ENCODE results near the gene MYO3B.
"Not testable (repeated sequence)": the region's sequence is repeated elsewhere in the genome, so short reads cannot be mapped to it uniquely, and the experiment has no call there.

Gene MYO3B

DNA sequence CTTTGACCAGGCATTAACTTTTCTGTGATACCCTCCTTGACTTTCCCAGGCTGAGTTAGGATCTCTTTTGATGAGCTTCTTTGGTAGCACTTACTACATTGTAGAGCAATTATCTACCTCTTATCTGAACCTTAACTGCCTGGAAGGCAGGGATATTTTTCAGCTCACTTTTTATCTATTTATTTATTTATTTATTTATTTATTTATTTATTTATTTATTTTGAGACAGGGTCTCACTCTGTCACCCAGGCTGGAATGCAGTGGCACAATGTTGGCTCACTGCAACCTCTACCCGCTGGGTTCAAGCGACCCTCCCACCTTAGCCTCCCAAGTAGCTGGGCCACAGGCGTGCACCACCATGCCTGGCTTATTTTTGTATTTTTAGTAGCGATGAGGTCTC, 294.6 kb downstream of the MYO3B start:
- H3K27me3 ChIP-seq (ENCODE audit: insufficient read depth, low read length); H3K4me1 ChIP-seq (ENCODE audit: insufficient read depth, low read length); H3K27ac ChIP-seq (ENCODE audit: low read length); H3K9ac ChIP-seq (ENCODE audit: low read depth, low read length); H3K4me3 ChIP-seq (ENCODE audit: low read length); H3K9me3 ChIP-seq (ENCODE audit: insufficient read depth, low read depth, low read length); H3K36me3 ChIP-seq (ENCODE audit: insufficient read depth, low read depth, low read length): not testable (repeated sequence)

DNA sequence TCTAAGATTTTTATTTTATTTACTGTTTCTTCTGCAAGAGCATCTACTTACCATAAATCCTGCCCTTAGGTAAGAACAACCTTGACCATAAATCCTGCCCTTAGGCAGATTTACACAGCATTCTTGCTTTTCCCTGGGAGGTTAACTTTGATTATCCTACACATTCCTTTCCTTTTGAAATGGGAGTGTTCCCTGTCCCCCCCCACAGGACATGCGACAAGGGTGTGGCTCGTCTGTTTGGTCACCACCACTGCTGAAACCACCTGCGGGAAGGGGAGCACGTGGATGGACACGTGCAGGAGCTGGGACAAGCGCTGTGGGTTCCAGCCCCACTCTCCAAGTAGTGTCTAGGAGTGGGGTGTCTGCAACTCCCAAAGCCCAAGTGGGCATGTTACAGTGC, 297.9 kb downstream of the MYO3B start:
- Histone ChIP-seq H3K4me3 (ENCODE audit: low read length) (no peak overlapping the region), H3K9me3 (ENCODE audit: insufficient read depth, low read depth, low read length) (no peaks in the 10 kb centered on the region), H3K9ac (ENCODE audit: low read depth, low read length) (no peak overlapping the region), H3K27ac (ENCODE audit: low read length) (no peak overlapping the region), H3K36me3 (ENCODE audit: insufficient read depth, low read depth, low read length) (no peaks in the 10 kb centered on the region), H3K4me1 (ENCODE audit: insufficient read depth, low read length) (no peaks in the 10 kb centered on the region; the same call in 1 of the 2 replicates), H3K27me3 (ENCODE audit: insufficient read depth, low read length) (no peaks in the 10 kb centered on the region)

DNA sequence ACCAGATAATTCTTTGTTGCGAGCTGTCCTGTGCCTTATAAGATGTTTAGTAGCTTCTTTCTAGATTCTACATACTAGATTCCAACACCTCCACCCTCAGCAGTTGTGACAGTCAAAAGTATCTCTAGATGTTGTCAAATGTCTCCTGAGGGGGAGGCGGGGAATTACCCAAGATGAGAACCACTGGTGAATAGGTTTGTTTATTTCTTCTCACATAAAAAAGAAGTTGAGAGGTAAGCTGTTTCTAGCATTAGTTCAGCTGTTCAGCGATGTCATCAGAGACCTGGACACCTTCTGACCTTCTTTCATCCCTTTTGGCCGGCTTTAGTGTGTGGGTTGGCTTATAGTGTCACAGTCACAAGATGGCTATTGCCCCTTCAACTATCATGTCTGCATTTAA, 299.7 kb downstream of the MYO3B start:
- no peak overlapping the region for H3K27ac ChIP-seq (ENCODE audit: low read length)

DNA sequence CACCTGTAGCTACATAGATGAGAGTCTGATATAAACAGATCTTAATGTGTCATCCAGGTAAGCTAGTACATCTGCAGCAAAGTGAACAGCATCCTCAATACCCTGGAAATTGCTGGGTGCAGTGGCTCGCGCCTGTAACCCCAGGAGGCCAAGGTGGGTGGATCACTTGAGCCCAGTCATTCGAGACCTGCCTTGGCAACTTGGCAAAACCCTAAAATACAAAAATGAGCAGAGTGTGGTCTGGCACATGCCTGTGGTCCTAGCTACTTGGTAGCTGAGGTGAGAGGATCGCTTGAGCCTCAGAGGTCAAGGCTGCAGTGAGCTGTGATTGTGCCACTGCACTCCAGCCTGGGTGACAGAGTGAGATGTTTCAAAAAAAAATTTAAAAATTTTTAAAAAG, 303.3 kb downstream of the MYO3B start:
- H3K9ac ChIP-seq (ENCODE audit: low read depth, low read length) = no peak overlapping the region
- no peaks in the 10 kb centered on the region for H3K27me3 ChIP-seq (ENCODE audit: insufficient read depth, low read length)
- H3K4me3 ChIP-seq (ENCODE audit: low read length) = no peak overlapping the region
- H3K4me1 ChIP-seq (ENCODE audit: insufficient read depth, low read length) = no peaks in the 10 kb centered on the region
- H3K36me3 ChIP-seq (ENCODE audit: insufficient read depth, low read depth, low read length) = no peaks in the 10 kb centered on the region
- H3K27ac ChIP-seq (ENCODE audit: low read length) = no peak overlapping the region
- H3K9me3 ChIP-seq (ENCODE audit: insufficient read depth, low read depth, low read length) = no peaks in the 10 kb centered on the region

More for the DNA sequence above, 299.7 kb downstream of the MYO3B start:
- no peak overlapping the region for H3K9ac ChIP-seq (ENCODE audit: low read depth, low read length)
- H3K4me1 ChIP-seq (ENCODE audit: insufficient read depth, low read length) = no peaks in the 10 kb centered on the region; the same call in 1 of the 2 replicates
- no peak overlapping the region for H3K4me3 ChIP-seq (ENCODE audit: low read length)
- H3K27me3 ChIP-seq (ENCODE audit: insufficient read depth, low read length) = no peaks in the 10 kb centered on the region
- no peaks in the 10 kb centered on the region for H3K9me3 ChIP-seq (ENCODE audit: insufficient read depth, low read depth, low read length)
- H3K36me3 ChIP-seq (ENCODE audit: insufficient read depth, low read depth, low read length) = no peaks in the 10 kb centered on the region

DNA sequence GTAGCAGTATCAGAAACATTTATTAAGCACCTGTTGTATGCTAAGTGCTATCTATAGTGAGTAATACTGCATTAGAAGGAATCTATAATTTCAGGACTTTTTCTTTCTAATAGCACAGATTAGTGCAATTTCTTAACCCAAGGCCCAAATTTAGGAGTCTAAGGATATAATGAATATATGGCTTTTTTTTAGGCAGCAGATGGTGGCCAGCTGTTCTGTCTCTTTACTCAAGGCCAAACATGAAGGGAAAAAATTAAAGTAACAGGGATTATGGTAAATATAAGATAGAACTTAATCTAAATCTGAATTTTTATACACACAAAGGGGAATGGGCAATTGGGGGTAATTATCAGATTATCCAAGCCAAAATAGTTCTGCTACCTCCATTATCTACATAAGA, 306.6 kb downstream of the MYO3B start:
- Histone ChIP-seq H3K4me3 (ENCODE audit: low read length) (no peak overlapping the region), H3K9ac (ENCODE audit: low read depth, low read length) (no peak overlapping the region), H3K4me1 (ENCODE audit: insufficient read depth, low read length) (no peaks in the 10 kb centered on the region), H3K27ac (ENCODE audit: low read length) (no peak overlapping the region), H3K9me3 (ENCODE audit: insufficient read depth, low read depth, low read length) (no peaks in the 10 kb centered on the region), H3K27me3 (ENCODE audit: insufficient read depth, low read length) (no peaks in the 10 kb centered on the region), H3K36me3 (ENCODE audit: insufficient read depth, low read depth, low read length) (no peaks in the 10 kb centered on the region)

DNA sequence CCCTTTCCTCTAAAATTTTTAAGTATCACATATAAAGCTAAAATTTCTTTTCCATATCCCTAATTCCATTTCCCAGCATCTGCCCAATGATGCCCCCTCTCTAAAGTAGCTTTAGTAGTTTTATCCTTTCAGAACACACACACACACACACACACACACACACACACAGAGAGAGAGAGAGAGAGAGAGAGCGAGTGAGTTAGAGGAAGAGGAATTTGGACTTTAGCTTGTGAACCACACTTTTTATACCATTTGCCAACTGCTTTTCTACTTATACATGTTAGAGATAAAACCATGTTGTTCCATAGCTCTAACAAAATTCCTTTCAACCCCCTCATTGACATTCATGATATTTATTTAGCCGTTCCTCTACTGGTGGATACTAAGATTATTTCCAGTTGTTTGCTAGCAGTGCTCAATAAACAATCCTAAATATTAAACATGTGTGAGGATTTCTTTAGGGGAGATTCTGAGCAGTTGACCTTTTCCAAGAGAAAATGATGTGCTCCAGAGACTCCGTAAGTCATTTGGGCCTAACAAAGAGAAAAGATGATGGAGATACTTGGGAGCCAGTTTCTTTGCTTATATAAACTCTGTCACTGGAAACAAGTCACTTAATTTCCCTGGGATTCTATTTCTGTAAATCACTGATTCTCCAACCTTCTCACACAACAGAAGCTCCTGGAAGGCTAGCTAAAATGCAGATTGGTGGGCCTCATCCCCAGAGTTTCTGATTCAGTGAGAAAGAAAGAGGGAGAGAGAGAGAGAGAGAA, 307.5 kb downstream of the MYO3B start:
- no peaks in the 10 kb centered on the region for H3K27me3 ChIP-seq (ENCODE audit: insufficient read depth, low read length)
- H3K9ac ChIP-seq (ENCODE audit: low read depth, low read length) = no peak overlapping the region
- H3K9me3 ChIP-seq (ENCODE audit: insufficient read depth, low read depth, low read length) = no peaks in the 10 kb centered on the region
- H3K27ac ChIP-seq (ENCODE audit: low read length) = no peak overlapping the region
- H3K4me3 ChIP-seq (ENCODE audit: low read length) = no peak overlapping the region
- no peaks in the 10 kb centered on the region for H3K4me1 ChIP-seq (ENCODE audit: insufficient read depth, low read length)
- H3K36me3 ChIP-seq (ENCODE audit: insufficient read depth, low read depth, low read length) = no peaks in the 10 kb centered on the region

DNA sequence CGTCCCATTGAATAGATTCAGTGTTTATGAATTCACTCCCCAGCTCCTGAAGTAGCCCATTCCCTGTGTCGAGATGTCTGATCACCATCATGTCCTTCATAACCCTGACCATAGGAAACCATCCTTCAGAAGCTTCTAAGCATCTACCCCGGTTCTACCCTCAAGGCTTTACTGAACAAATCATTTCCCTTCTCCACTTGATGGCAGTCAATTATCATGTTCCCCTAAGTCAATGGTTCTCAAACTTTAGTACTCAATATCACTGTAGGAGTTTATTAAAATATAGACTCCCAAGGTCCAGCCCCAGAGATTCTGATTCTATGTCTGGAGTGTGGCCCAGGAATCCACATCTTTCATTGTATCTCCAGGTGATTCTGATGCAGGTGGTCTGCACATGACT, 308.8 kb downstream of the MYO3B start:
- no peak overlapping the region for H3K9ac ChIP-seq (ENCODE audit: low read depth, low read length)
- no peak overlapping the region for H3K27ac ChIP-seq (ENCODE audit: low read length)
- no peak overlapping the region for H3K4me3 ChIP-seq (ENCODE audit: low read length)

DNA sequence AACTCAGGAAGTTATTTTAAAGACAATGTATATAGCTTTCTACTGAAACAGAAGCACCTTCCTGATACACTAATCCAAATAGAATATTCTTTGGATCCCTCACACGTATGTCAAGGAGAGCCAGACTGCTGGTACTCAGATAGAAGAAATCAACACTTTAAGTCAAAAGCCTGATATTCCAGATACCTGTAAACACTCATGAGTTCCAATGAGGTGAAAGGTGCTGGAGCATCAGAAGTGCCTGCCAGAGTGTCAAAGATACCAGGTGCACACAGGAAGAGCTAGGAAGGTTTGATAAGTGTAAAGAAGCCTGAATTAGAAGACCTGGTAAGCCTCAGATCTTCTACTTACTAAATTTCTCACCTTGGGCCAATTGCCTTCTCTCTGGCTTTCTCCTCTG, 310.9 kb downstream of the MYO3B start:
- Histone ChIP-seq H3K36me3 (ENCODE audit: insufficient read depth, low read depth, low read length) (no peaks in the 10 kb centered on the region), H3K27me3 (ENCODE audit: insufficient read depth, low read length) (no peaks in the 10 kb centered on the region), H3K9me3 (ENCODE audit: insufficient read depth, low read depth, low read length) (no peaks in the 10 kb centered on the region), H3K4me1 (ENCODE audit: insufficient read depth, low read length) (no peaks in the 10 kb centered on the region), H3K4me3 (ENCODE audit: low read length) (no peak overlapping the region), H3K9ac (ENCODE audit: low read depth, low read length) (no peak overlapping the region), H3K27ac (ENCODE audit: low read length) (no peak overlapping the region)

More for the DNA sequence above, 308.8 kb downstream of the MYO3B start:
- H3K4me1 ChIP-seq (ENCODE audit: insufficient read depth, low read length) = no peaks in the 10 kb centered on the region
- no peaks in the 10 kb centered on the region for H3K9me3 ChIP-seq (ENCODE audit: insufficient read depth, low read depth, low read length)
- no peaks in the 10 kb centered on the region for H3K27me3 ChIP-seq (ENCODE audit: insufficient read depth, low read length)
- no peaks in the 10 kb centered on the region for H3K36me3 ChIP-seq (ENCODE audit: insufficient read depth, low read depth, low read length)

DNA sequence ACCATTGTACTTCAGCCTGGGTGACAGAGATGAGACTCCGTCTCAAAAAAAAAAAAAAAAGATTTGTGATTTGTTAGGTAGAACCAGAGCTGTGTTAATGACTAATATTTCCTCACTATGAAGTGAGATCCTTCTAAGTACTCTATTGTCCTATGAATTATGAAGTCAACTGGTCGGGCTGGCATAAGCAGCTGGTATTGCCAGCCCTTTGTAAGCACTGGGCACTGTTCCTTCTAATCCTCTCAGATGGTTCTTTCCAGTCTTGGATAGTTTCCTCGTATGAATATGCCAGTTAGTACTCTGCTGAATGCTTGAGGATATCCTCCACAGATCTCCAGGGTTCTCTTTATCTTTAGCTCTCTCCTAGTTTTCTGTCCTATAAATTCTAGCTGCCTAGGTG, 314.1 kb downstream of the MYO3B start:
- no peaks in the 10 kb centered on the region for H3K36me3 ChIP-seq (ENCODE audit: insufficient read depth, low read depth, low read length)
- no peaks in the 10 kb centered on the region for H3K9me3 ChIP-seq (ENCODE audit: insufficient read depth, low read depth, low read length)
- H3K4me1 ChIP-seq (ENCODE audit: insufficient read depth, low read length) = no peaks in the 10 kb centered on the region
- no peak overlapping the region for H3K9ac ChIP-seq (ENCODE audit: low read depth, low read length)
- H3K27ac ChIP-seq (ENCODE audit: low read length) = no peak overlapping the region
- no peak overlapping the region for H3K4me3 ChIP-seq (ENCODE audit: low read length)
- H3K27me3 ChIP-seq (ENCODE audit: insufficient read depth, low read length) = no peaks in the 10 kb centered on the region

DNA sequence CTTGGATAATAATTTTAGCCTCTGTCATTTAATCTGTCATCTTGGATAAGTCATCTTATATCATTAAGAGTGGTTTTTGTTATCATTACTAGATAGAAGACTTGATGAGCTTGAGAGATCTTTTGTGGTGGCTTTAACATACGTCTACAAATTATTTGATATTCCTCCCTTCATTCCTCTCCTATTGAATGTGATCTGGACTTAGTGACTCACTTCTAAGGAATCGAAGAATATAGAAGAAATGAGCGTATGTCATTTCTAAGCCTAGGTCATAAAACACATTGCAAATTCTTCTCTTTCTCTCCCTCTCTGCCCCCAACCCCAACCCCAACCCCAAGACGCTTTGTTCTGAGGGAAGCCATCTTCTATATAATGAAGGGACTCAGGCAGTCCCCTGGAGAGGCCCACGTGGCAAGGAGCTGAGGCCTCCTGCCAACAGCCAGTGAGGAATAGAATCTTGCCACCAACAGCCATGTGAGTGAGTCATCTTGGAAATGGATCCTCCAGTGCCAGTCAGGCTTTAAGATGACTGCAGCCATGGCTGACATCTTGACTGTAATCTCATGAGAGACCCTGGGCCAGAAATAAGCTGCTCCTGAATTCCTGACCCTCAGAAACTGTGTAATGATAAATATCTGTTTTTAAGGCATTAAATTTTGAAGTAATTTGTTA, 315.6 kb downstream of the MYO3B start:
- Histone ChIP-seq H3K9ac (ENCODE audit: low read depth, low read length) (no peak overlapping the region), H3K27ac (ENCODE audit: low read length) (no peak overlapping the region), H3K36me3 (ENCODE audit: insufficient read depth, low read depth, low read length) (no peaks in the 10 kb centered on the region), H3K9me3 (ENCODE audit: insufficient read depth, low read depth, low read length) (no peaks in the 10 kb centered on the region), H3K27me3 (ENCODE audit: insufficient read depth, low read length) (no peaks in the 10 kb centered on the region), H3K4me3 (ENCODE audit: low read length) (no peak overlapping the region), H3K4me1 (ENCODE audit: insufficient read depth, low read length) (no peaks in the 10 kb centered on the region)

DNA sequence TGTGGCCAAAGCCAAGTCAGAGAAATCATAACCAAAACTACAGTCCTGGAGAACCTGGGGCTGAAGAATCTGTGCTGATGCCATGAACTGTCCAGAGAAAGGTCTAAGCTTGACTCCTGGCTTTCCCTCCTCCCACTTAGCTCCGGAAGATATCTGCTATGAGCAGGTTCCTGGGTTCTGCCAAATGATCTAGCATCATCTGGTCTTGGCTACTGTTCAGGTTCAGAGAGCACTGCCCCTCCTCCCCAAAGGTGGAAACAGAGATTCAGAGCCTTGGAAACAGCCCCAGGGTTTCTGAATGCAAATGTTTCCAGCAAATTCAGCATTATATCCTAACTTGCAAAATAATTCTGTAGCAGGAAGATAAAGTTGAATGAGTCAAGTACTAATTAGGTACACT, 317.9 kb downstream of the MYO3B start:
- Histone ChIP-seq H3K27ac (ENCODE audit: low read length) (no peak overlapping the region), H3K4me1 (ENCODE audit: insufficient read depth, low read length) (peaks cover 5% of the 10 kb centered on the region; the same call in 1 of the 2 replicates), H3K36me3 (ENCODE audit: insufficient read depth, low read depth, low read length) (no peaks in the 10 kb centered on the region), H3K9ac (ENCODE audit: low read depth, low read length) (no peak overlapping the region), H3K9me3 (ENCODE audit: insufficient read depth, low read depth, low read length) (no peaks in the 10 kb centered on the region), H3K27me3 (ENCODE audit: insufficient read depth, low read length) (peaks cover 5% of the 10 kb centered on the region; the same call in 1 of the 2 replicates), H3K4me3 (ENCODE audit: low read length) (no peak overlapping the region)

DNA sequence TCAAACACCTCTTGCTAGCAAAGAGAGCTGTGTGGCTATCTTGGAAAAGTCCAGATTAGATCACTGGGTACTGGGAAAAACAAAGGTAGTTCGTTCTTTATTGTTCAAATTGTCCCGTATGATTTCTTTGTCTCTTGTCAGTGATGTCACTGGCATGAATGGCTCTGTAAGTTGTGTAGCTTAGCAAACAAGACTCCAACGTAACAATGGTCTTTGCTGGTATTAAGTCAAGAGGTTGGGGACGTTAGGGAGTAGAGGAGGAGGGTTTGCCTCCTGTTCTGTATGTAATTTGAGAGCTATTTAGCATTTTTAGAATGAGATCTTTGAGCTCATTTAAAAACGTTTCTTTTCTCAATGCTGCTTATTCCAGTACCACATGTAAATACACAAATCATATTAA, 320.7 kb downstream of the MYO3B start:
- H3K27me3 ChIP-seq (ENCODE audit: insufficient read depth, low read length) = peaks cover 20% of the 10 kb centered on the region
- H3K36me3 ChIP-seq (ENCODE audit: insufficient read depth, low read depth, low read length) = no peaks in the 10 kb centered on the region
- H3K4me3 ChIP-seq (ENCODE audit: low read length) = no peak overlapping the region
- H3K9ac ChIP-seq (ENCODE audit: low read depth, low read length) = no peak overlapping the region
- H3K4me1 ChIP-seq (ENCODE audit: insufficient read depth, low read length) = peaks cover 29% of the 10 kb centered on the region
- no peaks in the 10 kb centered on the region for H3K9me3 ChIP-seq (ENCODE audit: insufficient read depth, low read depth, low read length)
- no peak overlapping the region for H3K27ac ChIP-seq (ENCODE audit: low read length)
